Activated CD4-positive, CD25-positive, alpha-beta regulatory T cell treated with anti-CD3 and anti-CD28 coated beads, Interleukin-2, amount 50 U/mL, for 72 hours (primary cell): ENCODE data around the gene ALCAM.
"Not testable (repeated sequence)": the region's sequence is repeated elsewhere in the genome, so short reads cannot be mapped to it uniquely, and the experiment has no call there.

Experiments
- DNase-seq: peaks from one replicate; pipeline ENCODE4 v3.0.0; 2021

The ALCAM gene

DNA sequence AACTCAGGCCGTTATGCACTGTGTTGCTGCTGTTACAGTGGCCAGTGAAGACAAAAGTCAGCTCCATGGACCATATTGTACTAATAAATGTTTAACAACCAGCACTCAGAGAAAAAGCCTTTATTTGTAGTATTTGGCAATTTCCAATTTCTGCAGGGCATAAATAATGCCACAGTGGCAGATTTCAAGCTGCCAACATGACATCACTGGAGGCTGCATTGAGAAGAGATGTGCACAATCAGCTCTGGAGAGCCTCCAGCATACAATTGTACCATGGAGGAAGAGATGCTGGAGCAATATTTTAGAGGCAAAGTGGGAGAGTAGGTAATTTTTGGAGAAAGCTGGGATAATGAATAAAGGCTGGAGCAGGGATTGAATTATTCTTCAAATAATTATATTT lies 9.7 kb upstream of the ALCAM start:
- DNase-seq = no peak

DNA sequence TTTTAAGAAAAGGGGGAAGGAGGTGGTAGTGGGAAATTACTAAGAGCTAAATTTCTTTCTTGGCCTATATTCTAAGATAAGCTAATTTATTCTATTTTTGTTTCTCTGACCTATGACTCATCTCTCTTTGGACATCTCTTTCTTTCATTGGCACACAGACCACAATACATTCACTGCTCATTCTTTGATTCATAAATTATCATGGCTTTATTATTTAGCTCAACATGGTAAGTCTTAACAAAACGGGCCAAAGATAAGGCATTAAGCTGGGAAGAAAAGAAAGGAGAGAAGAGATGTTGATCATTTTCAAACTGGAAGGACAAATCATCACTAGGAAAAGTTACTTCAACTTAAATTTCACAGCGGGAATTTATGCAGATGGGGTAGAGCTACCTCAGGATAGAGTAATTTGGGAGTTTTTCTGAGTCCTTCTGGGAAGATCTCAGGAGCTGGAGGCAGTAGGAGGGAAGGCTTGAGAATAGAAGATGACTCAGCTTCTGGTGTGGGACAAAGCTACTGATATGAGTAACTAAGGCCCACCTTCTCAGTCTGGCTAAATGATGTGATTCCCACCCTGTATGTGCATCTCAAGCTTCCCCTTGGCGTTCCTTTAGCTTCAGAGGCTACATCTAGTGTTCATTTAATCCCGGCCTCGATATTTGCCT lies 7.5 kb upstream of the ALCAM start:
- no peak for DNase-seq

DNA sequence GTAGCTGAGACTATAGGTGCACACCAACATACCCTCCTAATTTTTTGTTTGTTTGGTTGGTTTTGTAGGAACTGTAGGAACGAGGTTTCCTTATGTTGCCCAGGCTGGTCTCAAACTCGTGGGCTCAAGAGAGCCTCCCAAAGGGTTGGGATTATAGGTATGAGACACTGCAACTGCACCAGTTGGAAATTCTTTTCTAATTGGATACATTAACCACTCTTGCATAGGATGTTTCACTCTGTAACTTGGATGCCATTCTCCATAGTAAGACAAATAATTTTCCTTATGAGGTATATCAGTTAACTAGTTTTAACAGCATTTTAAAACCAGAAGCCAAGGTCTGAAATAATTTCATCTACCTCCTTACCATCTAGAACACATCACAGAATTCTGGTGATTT lies 6.7 kb upstream of the ALCAM start:
- DNase-seq = no peak

DNA sequence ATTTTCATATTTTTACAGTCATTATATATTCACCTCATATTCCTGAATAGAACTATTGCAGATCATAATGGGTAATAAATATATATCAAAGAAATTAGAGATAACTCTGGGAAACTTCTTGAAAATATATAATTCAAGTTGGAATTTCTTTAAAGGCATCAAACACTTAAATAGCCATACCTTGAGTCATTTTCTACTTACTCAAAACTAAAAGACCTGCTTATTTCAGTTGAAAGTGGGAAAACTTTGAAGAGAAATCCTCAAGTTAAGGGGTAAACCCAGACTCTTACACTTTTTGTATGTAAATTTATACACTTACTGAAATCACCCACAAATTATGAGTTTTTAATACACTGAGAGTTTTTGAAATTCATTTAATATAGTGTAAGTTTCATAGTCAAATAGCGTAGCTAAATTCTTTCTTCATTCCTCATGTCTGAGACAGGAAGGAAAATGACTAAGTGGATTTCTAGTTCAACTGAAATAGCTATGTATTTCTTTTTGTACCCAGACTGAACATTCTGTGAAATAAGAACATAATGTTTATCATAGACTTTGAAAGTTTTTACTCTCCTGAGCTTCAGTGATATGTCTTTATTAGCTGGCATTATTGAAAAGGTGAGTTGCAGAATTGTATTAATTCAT lies 4.6 kb upstream of the ALCAM start:
- DNase-seq = no peak

DNA sequence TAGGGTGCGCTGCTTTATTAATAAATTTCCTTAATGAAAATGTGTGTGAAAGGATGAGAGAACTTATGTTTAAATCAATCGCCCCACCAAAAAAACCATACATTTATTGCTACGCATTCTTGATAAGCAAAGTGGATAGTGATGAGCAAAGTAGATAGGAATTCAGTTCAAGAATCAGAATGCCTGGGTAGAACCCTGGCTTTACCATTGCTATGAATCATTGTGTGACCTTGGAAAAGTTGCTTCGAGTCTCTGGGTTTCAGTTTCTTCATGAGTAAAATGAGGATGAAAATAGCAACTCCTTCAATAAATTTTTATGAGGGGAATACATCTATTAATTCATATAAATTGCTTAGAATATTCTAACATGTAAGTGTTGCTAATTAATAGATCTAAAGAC lies 2.6 kb upstream of the ALCAM start:
- DNase-seq = no peak

DNA sequence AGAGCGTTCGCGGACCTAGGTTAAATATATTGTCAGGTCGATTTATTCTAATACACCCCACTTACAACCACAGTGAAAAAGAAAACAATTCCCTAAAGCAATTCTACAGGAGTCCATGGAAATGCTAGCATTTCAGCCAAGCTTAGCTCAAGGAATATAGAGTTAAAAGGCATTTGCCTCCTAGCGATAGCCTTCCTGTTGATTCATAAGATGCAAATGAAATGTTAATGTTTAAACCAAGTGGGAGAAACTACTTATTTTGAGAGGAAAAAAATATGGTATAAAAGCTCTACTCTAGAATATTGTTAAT lies 1.7 kb upstream of the ALCAM start:
- DNase-seq = no peak

DNA sequence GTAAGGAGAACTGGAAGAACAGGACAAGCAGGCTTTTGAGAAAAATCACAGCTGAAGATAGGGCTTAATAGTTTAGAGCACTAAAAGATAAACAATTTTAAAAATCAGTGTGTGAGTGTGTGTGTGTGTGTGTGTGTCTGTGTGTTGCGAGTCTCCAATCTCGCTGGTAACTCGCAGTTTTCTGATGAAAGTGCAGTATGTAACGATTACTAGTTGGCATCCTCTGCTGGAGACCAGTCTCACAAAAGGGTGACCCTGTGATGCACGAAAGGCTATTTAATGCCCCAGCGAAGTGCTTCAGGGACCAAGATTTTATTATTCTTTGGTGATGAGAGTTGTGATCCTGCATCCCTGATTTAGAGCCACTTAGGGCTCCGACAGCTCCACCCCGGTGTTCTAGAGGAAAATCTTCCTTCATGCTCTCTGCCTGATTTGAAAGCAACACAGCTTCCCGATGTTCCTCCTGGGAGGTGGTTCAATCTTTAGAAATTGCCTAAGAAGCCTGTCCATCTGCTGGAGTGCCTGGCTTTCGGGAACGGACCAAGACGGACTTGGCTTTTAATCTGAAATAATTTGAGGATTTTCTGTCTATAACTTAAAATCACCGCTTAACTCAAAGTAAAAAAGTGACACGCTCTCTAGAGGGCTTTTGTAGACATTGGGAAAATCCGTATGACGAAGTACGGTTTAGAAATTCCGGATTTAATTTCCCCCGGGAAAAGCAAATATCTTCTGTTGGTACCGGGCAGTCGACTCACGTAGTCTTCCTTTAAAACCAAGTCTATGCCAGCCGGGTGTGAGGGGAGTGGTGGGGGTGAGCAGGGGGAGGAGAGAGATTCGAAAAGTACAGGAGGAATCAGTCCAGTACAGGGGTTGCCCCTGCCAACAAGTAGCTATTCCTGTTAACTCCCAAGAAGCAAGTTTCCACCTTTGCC lies 1.1 kb upstream of the ALCAM start:
- DNase-seq = peak; percentile 29

DNA sequence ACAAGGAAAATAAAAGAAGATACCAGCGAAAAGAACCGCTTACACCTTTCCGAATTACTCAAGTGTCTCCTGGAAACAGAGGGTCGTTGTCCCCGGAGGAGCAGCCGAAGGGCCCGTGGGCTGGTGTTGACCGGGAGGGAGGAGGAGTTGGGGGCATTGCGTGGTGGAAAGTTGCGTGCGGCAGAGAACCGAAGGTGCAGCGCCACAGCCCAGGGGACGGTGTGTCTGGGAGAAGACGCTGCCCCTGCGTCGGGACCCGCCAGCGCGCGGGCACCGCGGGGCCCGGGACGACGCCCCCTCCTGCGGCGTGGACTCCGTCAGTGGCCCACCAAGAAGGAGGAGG lies 325 bp downstream of the ALCAM start:
- peak; percentile 39 for DNase-seq

DNA sequence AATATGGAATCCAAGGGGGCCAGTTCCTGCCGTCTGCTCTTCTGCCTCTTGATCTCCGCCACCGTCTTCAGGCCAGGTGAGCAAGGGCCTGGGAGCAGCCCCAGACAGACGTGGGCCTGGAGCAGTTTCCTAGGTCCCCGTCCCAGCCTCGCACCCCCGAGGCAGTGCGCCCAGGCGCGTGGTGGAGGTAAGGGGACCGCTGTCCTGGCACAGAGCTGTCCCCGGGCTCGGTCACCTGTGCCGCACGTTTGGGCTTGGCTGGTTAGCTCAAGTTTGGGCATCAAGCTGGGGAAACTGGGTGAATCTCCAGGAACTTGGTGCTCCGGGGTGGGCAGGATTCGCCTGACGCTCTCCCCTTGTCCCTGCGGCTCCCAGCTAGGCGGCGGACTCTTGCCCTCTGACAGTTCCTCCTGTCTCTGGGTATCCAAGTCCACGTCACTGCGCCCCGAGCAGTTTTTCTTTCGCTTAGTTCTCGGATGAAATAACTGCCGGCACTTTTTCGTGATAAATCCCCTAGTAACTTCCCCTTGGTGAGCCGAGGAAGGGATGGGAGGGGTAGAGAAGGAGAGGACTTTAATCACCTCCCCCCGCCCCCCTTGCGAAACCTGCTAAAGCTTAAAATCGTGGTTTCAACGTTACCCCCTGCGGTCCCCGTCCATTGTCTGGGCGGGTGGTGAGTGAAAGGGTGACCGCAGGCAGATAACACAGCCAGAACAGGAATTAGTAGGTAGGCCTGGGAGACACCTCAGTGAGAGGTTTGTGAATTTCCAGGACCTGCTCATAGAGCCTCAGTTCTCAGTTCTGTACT lies 901 bp downstream of the ALCAM start:
- DNase-seq = peak; percentile 60

DNA sequence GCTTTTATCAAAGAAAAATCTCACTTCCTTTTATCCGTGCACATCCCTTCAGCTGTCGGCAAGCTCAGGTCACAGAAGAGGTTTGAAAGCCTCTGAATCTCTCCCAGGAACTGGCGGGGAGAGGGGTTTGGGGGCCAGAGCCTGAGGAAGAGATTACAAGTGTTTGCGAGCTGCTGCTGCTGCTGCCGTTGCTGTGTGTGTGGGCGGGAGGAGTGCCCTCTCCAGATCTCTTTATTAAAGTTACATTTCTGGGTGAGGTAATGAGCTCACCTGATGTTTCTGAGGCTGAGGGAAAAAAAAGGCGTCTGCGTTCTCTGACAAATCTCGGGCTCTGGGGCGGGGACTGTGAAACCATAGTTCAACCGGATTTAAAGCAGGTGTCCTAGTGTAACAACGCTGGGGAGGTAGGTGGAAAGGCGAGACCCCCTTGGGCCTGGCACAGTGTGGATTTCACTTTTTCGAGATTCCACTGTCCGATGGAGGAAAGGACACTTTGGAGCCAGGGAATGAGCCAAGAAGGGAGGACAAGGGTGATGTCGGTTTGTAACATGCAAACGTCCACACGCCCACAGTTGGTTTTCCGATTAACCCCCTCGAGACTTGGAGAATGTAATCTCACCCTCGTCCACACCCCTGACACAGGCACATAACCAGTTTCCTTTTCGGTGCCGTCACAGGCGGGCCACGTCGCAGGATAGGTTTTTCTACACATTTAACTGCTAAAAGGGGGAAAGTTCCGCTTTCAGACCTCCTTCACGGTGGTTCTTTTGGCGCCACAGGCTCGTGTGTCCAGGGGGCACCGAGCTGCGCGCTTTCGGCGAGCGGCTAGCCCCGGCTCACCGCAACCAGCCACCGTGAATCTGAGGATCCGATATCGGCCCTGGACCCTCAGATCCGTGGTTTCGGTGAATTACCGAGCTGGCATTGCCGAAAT lies 2.1 kb downstream of the ALCAM start:
- peak; percentile 68 for DNase-seq

DNA sequence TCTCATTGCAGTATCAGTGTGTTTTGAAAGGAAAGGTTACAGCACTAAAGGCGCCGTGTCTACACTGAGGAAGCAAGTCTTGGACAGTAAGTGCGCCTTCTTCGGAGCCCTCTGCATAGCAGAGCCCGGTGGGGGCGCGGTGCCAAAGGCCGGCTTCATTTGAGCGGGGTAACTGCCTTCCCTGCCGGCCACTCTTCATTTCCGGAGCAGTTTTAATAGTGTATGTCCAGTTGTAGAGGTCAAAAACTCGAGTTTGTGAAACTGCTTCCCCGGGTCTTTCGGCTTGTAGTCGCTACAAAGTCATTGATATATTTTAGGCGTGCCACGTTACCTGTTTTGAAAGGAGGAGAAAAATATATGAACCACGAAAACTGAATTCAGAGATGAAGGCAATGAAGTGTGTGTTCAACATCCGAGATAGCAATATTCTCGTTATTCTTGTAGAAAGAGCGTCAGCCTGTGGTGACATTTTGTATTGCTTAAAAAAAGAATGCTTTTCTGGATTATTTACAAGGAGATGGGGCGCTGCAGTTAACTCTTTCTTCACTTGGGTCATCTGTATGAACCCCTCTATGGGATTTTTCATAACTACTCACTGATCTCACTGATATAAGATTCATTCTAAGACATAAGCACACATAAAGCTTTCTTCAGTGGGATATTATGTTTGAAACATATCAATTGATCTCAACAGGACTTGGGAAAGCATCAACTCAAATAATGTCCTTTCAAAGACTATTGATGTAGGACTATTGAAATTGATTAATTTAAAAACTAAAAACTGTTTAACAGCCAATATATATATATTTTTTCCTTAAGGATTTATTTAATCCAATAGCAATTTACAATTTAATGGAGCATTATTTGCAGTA lies 3.0 kb downstream of the ALCAM start:
- DNase-seq = peak; percentile 51

DNA sequence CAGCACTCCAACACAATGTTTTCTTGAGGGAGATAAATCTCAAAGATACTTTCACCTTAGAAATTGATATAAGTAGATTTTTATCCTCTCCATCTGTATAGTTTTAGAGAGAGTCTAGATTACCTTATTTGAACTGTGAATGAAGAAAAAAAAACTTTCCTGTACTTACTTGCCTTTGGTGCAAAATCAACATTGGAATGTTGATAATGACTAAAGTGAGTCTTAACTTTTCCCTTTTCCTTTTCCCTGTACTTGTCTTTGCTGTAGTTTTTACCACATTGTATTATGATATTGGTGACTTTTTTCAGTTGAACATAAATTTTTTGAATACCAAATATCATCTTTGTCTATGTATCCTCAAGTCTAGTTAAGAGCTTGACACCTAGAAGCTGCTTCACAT lies 6.7 kb downstream of the ALCAM start:
- no peak for DNase-seq

DNA sequence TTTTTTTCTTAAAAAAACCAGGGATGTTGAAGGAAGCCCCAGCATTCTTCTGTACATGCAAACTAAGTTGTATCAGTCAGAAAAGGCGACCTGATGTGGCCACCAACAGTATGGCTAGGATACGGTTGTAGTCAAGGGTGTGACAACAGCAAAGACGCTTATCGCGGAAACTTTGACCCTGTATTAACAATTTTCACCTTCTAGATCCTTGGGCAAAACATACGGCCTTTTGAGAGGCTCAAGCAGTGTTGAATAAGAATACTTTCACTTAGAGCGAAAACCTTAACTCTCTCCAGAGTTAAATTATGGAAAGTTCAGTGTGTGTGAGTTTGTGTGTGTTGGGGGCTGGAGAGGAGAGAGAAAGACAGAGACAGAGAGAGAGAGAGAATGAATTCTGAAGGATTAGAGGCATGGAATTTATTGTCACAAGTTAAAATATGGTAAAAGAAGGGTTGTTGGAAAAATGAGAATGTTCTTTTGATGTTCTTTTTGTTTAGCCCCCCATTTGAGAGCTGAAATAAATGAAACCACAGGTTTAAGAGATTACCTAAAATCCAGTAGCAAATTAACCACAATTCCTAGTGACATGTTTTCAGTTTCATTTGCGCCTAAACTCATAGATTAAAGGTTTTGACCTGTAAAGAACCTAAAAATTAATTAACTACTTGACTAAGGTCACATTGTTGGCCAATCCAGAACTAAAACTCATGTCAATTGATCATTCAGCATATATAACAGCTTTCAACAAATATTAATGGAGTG lies 9.2 kb downstream of the ALCAM start:
- DNase-seq = no peak

DNA sequence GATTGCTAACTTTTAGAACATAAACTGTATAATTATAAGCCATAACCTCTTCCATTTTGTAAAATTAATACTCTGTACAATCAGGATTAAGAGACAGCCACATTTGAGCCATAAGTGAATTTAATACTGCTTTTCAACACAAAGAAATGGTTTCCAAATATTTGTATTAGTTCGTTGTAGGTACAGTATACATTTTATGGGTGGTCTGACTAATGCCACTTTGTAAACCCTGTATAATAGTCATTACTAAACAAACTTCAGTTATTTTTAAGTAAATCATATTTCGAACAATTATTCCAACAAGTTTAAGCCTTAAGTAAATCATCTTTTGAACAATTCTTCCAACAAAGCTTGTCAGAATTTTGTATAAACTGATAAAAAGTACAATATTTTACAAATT lies 11.0 kb downstream of the ALCAM start:
- DNase-seq = no peak

DNA sequence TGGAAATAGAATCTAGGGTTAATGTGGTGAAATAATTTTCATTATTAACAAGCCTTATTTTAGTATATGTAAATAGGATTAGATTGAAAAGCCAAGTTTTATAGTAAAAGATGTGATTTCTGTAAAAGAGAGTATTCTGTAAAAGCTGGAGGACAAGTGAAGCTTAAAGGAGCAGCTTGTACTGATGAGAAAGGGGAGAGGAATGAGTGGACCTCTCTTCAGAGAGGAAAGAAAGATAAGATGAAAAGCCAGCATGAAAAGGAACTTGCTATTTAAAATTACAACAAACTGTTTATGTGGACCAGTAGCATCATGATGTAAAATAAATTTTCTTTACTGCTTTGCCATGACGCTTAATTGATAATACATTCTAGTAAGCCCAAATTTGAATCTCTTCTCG lies 18.5 kb downstream of the ALCAM start:
- no peak for DNase-seq

DNA sequence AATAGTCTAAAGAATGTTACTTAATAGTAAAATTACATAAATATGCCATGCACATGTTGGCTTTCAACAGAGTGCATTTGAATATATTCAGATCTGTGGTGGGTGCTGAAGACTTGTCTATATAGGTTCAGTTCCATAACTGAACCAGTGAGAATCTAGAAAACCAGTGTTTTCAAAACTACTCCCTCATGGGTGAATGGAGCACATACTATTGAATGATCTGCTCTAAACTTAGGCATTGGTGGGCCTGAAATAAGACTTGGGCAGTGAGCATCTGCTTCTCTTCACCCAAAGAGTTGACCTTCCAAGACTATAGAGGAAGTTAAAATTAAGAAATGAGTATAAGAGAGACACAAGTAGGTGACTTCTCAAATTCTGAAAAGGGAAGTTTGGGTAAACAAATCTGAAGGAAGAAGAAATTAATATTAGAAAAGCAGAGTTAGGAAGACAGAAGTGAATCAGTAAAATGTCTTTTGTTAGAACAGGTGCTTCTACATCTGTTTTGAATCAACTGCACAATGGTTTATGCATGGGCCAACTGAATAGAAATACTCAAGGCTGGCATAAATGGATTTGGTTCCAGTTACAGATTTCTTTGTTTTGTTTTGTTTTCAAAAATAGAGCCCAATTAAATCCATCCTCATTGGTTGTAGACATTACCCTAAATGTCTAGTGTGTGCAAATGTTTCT lies 19.3 kb downstream of the ALCAM start:
- no peak for DNase-seq

DNA sequence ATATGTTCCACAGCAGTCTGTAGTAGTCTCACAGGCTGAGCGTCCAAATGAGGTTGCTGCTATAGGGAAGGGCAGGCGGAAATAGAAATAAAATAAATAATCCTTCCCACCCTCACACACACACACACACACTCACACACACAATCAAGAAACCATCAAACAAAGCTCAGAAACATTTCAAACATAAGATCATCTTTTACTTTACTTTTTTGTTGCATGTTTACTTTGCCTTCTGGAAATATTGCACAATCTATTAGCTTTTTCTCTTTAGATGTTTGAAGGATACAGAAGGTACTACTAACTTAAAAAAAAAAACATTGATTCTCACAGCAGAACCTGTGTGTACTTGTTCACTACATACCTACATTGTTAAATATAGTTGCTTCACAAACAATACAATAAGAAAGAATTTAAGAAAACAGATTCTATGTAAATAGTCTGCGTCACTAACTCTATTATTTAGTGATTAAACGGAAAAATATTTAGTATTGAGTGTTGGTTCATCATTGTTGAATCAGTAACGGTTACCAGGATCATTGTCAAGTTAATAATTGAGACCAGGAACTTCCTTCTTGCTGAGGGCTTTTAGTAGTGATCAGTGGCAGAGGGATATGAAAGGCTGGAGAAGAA lies 20.5 kb downstream of the ALCAM start:
- no peak for DNase-seq

DNA sequence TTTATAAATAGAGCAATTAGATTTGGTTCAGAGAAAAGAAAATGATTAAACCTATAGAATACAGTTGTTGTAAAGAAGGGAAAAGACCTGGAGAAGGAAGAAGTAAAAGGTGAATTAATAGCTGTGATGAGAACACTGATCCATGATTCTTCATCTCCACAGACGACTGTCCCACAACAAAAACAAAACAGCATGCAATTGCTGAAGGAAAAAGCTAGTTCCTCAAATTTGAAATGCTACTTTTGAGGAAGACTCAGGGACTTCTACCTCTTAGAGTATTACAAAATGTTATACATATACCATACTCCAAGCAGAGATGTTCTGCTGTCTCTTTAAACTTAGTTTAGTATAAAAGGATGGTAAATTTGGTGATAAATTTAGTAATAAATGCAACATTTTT lies 21.5 kb downstream of the ALCAM start:
- no peak for DNase-seq

DNA sequence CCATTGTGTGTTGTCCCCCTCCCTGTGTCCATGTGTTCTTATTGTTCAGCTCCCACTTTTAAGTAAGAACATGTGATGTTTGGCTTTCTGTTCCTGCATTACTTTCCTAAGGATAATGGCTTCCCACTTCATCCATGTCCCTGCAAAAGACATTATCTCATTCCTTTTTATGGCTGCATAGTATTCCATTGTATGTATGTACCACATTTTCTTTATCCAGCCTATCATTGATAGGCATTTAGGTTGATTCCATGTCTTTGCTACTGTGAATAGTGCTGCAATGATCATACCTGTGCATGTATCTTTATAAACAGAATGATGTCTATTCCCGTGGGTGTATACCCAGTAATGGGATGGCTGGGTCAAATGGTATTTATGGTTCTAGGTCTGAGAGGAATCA lies 23.1 kb downstream of the ALCAM start:
- DNase-seq = not testable (repeated sequence)
